ENCODE data around the gene POPDC3.
"Not testable (repeated sequence)": the region's sequence is repeated elsewhere in the genome, so short reads cannot be mapped to it uniquely, and the experiment has no call there.

Gene POPDC3

GRCh38 chr6:105220186-105220585 lies 40.4 kb upstream of the POPDC3 start:
- H4K8ac ChIP-seq (ENCODE audit: low read depth, low read length), result no peak overlapping the region
- no peak overlapping the region for H3K56ac ChIP-seq (ENCODE audit: low read length)
- H3K4ac ChIP-seq (ENCODE audit: low read depth, low read length), result no peak overlapping the region
- no peak overlapping the region for H2BK120ac ChIP-seq (ENCODE audit: low read depth, low read length)
- no CpG with 5 or more reads among the region's 5 CpGs for WGBS (ENCODE audit: extremely low coverage, insufficient coverage, low lambda C conversion rate)
- no peak for DNase-seq
- no peaks in the 10 kb centered on the region for H3K27me3 ChIP-seq (ENCODE audit: insufficient read depth, low read length, poor library complexity)
- no peaks in the 10 kb centered on the region for H3K36me3 ChIP-seq (ENCODE audit: control insufficient read depth, insufficient read depth, low read length)
- H3K4me2 ChIP-seq (ENCODE audit: low read length), result no peak overlapping the region
- H3K9ac ChIP-seq (ENCODE audit: low read length), result no peak overlapping the region
- no peak overlapping the region for H2BK5ac ChIP-seq (ENCODE audit: low read length)
- H3K4me1 ChIP-seq (ENCODE audit: control insufficient read depth, low read depth, low read length), result no peaks in the 10 kb centered on the region
- H3K27ac ChIP-seq (ENCODE audit: low read depth, low read length), result no peak overlapping the region
- no peak overlapping the region for H3K23ac ChIP-seq (ENCODE audit: low read length)
- H3K79me2 ChIP-seq (ENCODE audit: control insufficient read depth, insufficient read depth, low read length), result no peaks in the 10 kb centered on the region
- H3K79me1 ChIP-seq (ENCODE audit: low read length), result no peaks in the 10 kb centered on the region
- no peak overlapping the region for H4K5ac ChIP-seq (ENCODE audit: low read length)
- H3K4me3 ChIP-seq (ENCODE audit: low read length), result no peak overlapping the region
- H2BK15ac ChIP-seq (replicated peaks; ENCODE audit: low read depth), result no peak overlapping the region
- no peak overlapping the region for H2AK5ac ChIP-seq (ENCODE audit: low read length)
- no peak overlapping the region for H3K18ac ChIP-seq (ENCODE audit: low read length)

- H2BK15ac ChIP-seq (replicated peaks; ENCODE audit: low read depth); H4K8ac ChIP-seq (ENCODE audit: low read depth, low read length); H3K4me1 ChIP-seq (ENCODE audit: control insufficient read depth, low read depth, low read length); H3K79me1 ChIP-seq (ENCODE audit: low read length); H3K4me3 ChIP-seq (ENCODE audit: low read length); H3K56ac ChIP-seq (ENCODE audit: low read length); H3K4ac ChIP-seq (ENCODE audit: low read depth, low read length); H3K23ac ChIP-seq (ENCODE audit: low read length); H3K18ac ChIP-seq (ENCODE audit: low read length); DNase-seq; H2BK120ac ChIP-seq (ENCODE audit: low read depth, low read length); H3K79me2 ChIP-seq (ENCODE audit: control insufficient read depth, insufficient read depth, low read length); H3K36me3 ChIP-seq (ENCODE audit: control insufficient read depth, insufficient read depth, low read length); H2AK5ac ChIP-seq (ENCODE audit: low read length); H4K5ac ChIP-seq (ENCODE audit: low read length); H3K4me2 ChIP-seq (ENCODE audit: low read length); H3K9ac ChIP-seq (ENCODE audit: low read length); H3K27ac ChIP-seq (ENCODE audit: low read depth, low read length); H2BK5ac ChIP-seq (ENCODE audit: low read length); H3K27me3 ChIP-seq (ENCODE audit: insufficient read depth, low read length, poor library complexity): not testable (repeated sequence)
- no CpG with 5 or more reads among the region's 9 CpGs for WGBS (ENCODE audit: extremely low coverage, insufficient coverage, low lambda C conversion rate)
These were observed 39.4 kb upstream of the POPDC3 start for GRCh38 chr6:105219218-105219617.

- Histone ChIP-seq H3K9ac (ENCODE audit: low read length) (no peak overlapping the region), H3K23ac (ENCODE audit: low read length) (no peak overlapping the region), H3K4me1 (ENCODE audit: control insufficient read depth, low read depth, low read length) (no peaks in the 10 kb centered on the region), H2BK120ac (ENCODE audit: low read depth, low read length) (no peak overlapping the region), H3K79me1 (ENCODE audit: low read length) (no peaks in the 10 kb centered on the region), H3K56ac (ENCODE audit: low read length) (no peak overlapping the region), H2BK15ac (replicated peaks; ENCODE audit: low read depth) (no peak overlapping the region), H3K4ac (ENCODE audit: low read depth, low read length) (no peak overlapping the region), H4K5ac (ENCODE audit: low read length) (no peak overlapping the region), H2AK5ac (ENCODE audit: low read length) (no peak overlapping the region), H4K8ac (ENCODE audit: low read depth, low read length) (no peak overlapping the region), H3K27ac (ENCODE audit: low read depth, low read length) (no peak overlapping the region), H3K79me2 (ENCODE audit: control insufficient read depth, insufficient read depth, low read length) (no peaks in the 10 kb centered on the region), H3K4me3 (ENCODE audit: low read length) (no peak overlapping the region), H2BK5ac (ENCODE audit: low read length) (no peak overlapping the region), H3K4me2 (ENCODE audit: low read length) (no peak overlapping the region), H3K27me3 (ENCODE audit: insufficient read depth, low read length, poor library complexity) (no peaks in the 10 kb centered on the region), H3K18ac (ENCODE audit: low read length) (no peak overlapping the region), H3K36me3 (ENCODE audit: control insufficient read depth, insufficient read depth, low read length) (no peaks in the 10 kb centered on the region)
- no peak for DNase-seq
- WGBS (ENCODE audit: extremely low coverage, insufficient coverage, low lambda C conversion rate), result no CpG with 5 or more reads among the region's 3 CpGs
These were observed 35.7 kb upstream of the POPDC3 start for GRCh38 chr6:105215506-105215905.

- Histone ChIP-seq H2BK5ac (ENCODE audit: low read length) (no peak overlapping the region), H3K56ac (ENCODE audit: low read length) (no peak overlapping the region), H3K4ac (ENCODE audit: low read depth, low read length) (no peak overlapping the region), H3K27ac (ENCODE audit: low read depth, low read length) (no peak overlapping the region), H4K5ac (ENCODE audit: low read length) (no peak overlapping the region), H3K36me3 (ENCODE audit: control insufficient read depth, insufficient read depth, low read length) (no peaks in the 10 kb centered on the region), H2AK5ac (ENCODE audit: low read length) (no peak overlapping the region), H3K9ac (ENCODE audit: low read length) (no peak overlapping the region), H3K4me2 (ENCODE audit: low read length) (no peak overlapping the region), H3K23ac (ENCODE audit: low read length) (no peak overlapping the region), H3K4me1 (ENCODE audit: control insufficient read depth, low read depth, low read length) (no peaks in the 10 kb centered on the region), H3K79me2 (ENCODE audit: control insufficient read depth, insufficient read depth, low read length) (no peaks in the 10 kb centered on the region), H4K8ac (ENCODE audit: low read depth, low read length) (no peak overlapping the region), H3K4me3 (ENCODE audit: low read length) (no peak overlapping the region), H3K27me3 (ENCODE audit: insufficient read depth, low read length, poor library complexity) (no peaks in the 10 kb centered on the region), H2BK120ac (ENCODE audit: low read depth, low read length) (no peak overlapping the region), H3K79me1 (ENCODE audit: low read length) (no peaks in the 10 kb centered on the region), H2BK15ac (replicated peaks; ENCODE audit: low read depth) (no peak overlapping the region), H3K18ac (ENCODE audit: low read length) (no peak overlapping the region)
- no peak for DNase-seq
These were observed 34.9 kb upstream of the POPDC3 start for GRCh38 chr6:105214668-105215067.

GRCh38 chr6:105213272-105213671 lies 33.5 kb upstream of the POPDC3 start:
- Histone ChIP-seq H3K4me3 (ENCODE audit: low read length) (no peak overlapping the region), H3K79me2 (ENCODE audit: control insufficient read depth, insufficient read depth, low read length) (no peaks in the 10 kb centered on the region), H2BK5ac (ENCODE audit: low read length) (no peak overlapping the region), H2AK5ac (ENCODE audit: low read length) (no peak overlapping the region), H3K79me1 (ENCODE audit: low read length) (no peaks in the 10 kb centered on the region), H2BK15ac (replicated peaks; ENCODE audit: low read depth) (no peak overlapping the region), H4K8ac (ENCODE audit: low read depth, low read length) (no peak overlapping the region), H3K18ac (ENCODE audit: low read length) (no peak overlapping the region), H2BK120ac (ENCODE audit: low read depth, low read length) (no peak overlapping the region), H3K4me1 (ENCODE audit: control insufficient read depth, low read depth, low read length) (no peaks in the 10 kb centered on the region), H3K27ac (ENCODE audit: low read depth, low read length) (no peak overlapping the region), H3K27me3 (ENCODE audit: insufficient read depth, low read length, poor library complexity) (no peaks in the 10 kb centered on the region), H3K56ac (ENCODE audit: low read length) (no peak overlapping the region), H3K9ac (ENCODE audit: low read length) (no peak overlapping the region), H4K5ac (ENCODE audit: low read length) (no peak overlapping the region), H3K4ac (ENCODE audit: low read depth, low read length) (no peak overlapping the region), H3K4me2 (ENCODE audit: low read length) (no peak overlapping the region), H3K23ac (ENCODE audit: low read length) (no peak overlapping the region), H3K36me3 (ENCODE audit: control insufficient read depth, insufficient read depth, low read length) (no peaks in the 10 kb centered on the region)
- DNase-seq, result no peak

GRCh38 chr6:105212587-105212986 lies 32.8 kb upstream of the POPDC3 start:
- Histone ChIP-seq H2BK120ac (ENCODE audit: low read depth, low read length) (no peak overlapping the region), H3K23ac (ENCODE audit: low read length) (no peak overlapping the region), H3K4me3 (ENCODE audit: low read length) (no peak overlapping the region), H3K56ac (ENCODE audit: low read length) (no peak overlapping the region), H4K5ac (ENCODE audit: low read length) (no peak overlapping the region), H3K36me3 (ENCODE audit: control insufficient read depth, insufficient read depth, low read length) (no peaks in the 10 kb centered on the region), H3K18ac (ENCODE audit: low read length) (no peak overlapping the region), H2BK5ac (ENCODE audit: low read length) (no peak overlapping the region), H3K27me3 (ENCODE audit: insufficient read depth, low read length, poor library complexity) (no peaks in the 10 kb centered on the region), H3K4me1 (ENCODE audit: control insufficient read depth, low read depth, low read length) (no peaks in the 10 kb centered on the region), H3K27ac (ENCODE audit: low read depth, low read length) (no peak overlapping the region), H3K4ac (ENCODE audit: low read depth, low read length) (no peak overlapping the region), H2BK15ac (replicated peaks; ENCODE audit: low read depth) (no peak overlapping the region), H2AK5ac (ENCODE audit: low read length) (no peak overlapping the region), H4K8ac (ENCODE audit: low read depth, low read length) (no peak overlapping the region), H3K9ac (ENCODE audit: low read length) (no peak overlapping the region), H3K79me1 (ENCODE audit: low read length) (no peaks in the 10 kb centered on the region), H3K4me2 (ENCODE audit: low read length) (no peak overlapping the region), H3K79me2 (ENCODE audit: control insufficient read depth, insufficient read depth, low read length) (no peaks in the 10 kb centered on the region)
- no peak for DNase-seq
- no CpG with 5 or more reads among the region's 1 CpG for WGBS (ENCODE audit: extremely low coverage, insufficient coverage, low lambda C conversion rate)

Data from mesendoderm (in vitro differentiated cells).